HepG2 (cell line): Measurements from ENCODE around the gene TXN2. TPM values are rescaled to one million over a fixed set of nuclear protein-coding genes. Genes with fewer than 3 reads are reported as not detected.

Experiments used
- polyA plus RNA-seq, 8 experiments: library from polyadenylated mRNA; depleted of rRNA in 3 of 8; stranded (reverse) in 7 of 8; unstranded in 1 of 8; fragments of >200 nt; fragmentation: Illumina TruSeq in 4 of 8; extraction: Trizol in 4 of 8; gene quantifications; 2 replicates each; pipeline versions ENCODE4 v1.2.1 to v1.2.3, GENCODE V29; 2011 to 2016; ENCODE audit warnings: low read depth in 4 of 8, missing spikeins in 1 of 8, mixed read lengths in 1 of 8; ENCODE audit not compliant: insufficient read depth in 1 of 8
- small RNA-seq, 3 experiments: library from RNA; depleted of rRNA; stranded (forward); fragments of <200 nt; gene quantifications; one replicate each; pipeline ENCODE3, GENCODE V24; 2012; ENCODE audit warnings: low read depth in 2 of 3, low replicate concordance in 1 of 3; ENCODE audit not compliant: insufficient read length in 3 of 3, insufficient read depth in 2 of 3
- total RNA-seq, 5 experiments: library from RNA; depleted of rRNA; stranded (reverse); fragments of >200 nt; fragmentation: Illumina TruSeq; extraction: Trizol; gene quantifications; 2 replicates each; pipeline ENCODE4 v1.2.3, GENCODE V29; 2016; ENCODE audit warnings: low read depth in 1 of 5

Gene TXN2
- total and polyA plus RNA-seq, 2 of the 13 experiments (the other 11 are each of a cell fraction or from before 2014, with no cell fraction given) = 41.4 to 109 TPM

Small RNA genes lying within 50 kb of the gene (small RNA-seq; reads per million reads assigned to genes)
- gene RF00019 = 0 reads per million in 3 experiments

Other genes starting within 250 kb of the TXN2 start
- gene APOL2, start 242.1 kb downstream of the TXN2 start, total RNA-seq (2016; rRNA removed; fragmentation: Illumina TruSeq; extraction: Trizol) = 28.7 and 34.3 TPM in 2 replicates
- 51.2 and 94.4 TPM in 2 replicates for gene APOL2, start 242.1 kb downstream of the TXN2 start, polyA plus RNA-seq (2011; rRNA removed)
- gene APOL1, start 228.5 kb downstream of the TXN2 start, total RNA-seq (2016; rRNA removed; fragmentation: Illumina TruSeq; extraction: Trizol) = 11.2 and 20.3 TPM in 2 replicates
- gene APOL1, start 228.5 kb downstream of the TXN2 start, polyA plus RNA-seq (2011; rRNA removed) = 75.0 and 124 TPM in 2 replicates
- 98.5 and 125 TPM in 2 replicates for gene MYH9, start 93.7 kb downstream of the TXN2 start, total RNA-seq (2016; rRNA removed; fragmentation: Illumina TruSeq; extraction: Trizol)
- gene MYH9, start 93.7 kb downstream of the TXN2 start, polyA plus RNA-seq (2011; rRNA removed) = 50.7 and 60.6 TPM in 2 replicates
- 20.8 and 28.1 TPM in 2 replicates for gene FOXRED2, start 25.4 kb upstream of the TXN2 start, total RNA-seq (2016; rRNA removed; fragmentation: Illumina TruSeq; extraction: Trizol)
- 8.6 and 9.3 TPM in 2 replicates for gene FOXRED2, start 25.4 kb upstream of the TXN2 start, polyA plus RNA-seq (2011; rRNA removed)
- gene EIF3D, start 47.5 kb upstream of the TXN2 start, total RNA-seq (2016; rRNA removed; fragmentation: Illumina TruSeq; extraction: Trizol) = 118 and 127 TPM in 2 replicates
- gene EIF3D, start 47.5 kb upstream of the TXN2 start, polyA plus RNA-seq (2011; rRNA removed) = 229 and 274 TPM in 2 replicates
- not detected in 2 replicates for gene CACNG2, start 222.1 kb upstream of the TXN2 start, total RNA-seq (2016; rRNA removed; fragmentation: Illumina TruSeq; extraction: Trizol)
- not detected in 2 replicates for gene CACNG2, start 222.1 kb upstream of the TXN2 start, polyA plus RNA-seq (2011; rRNA removed)